Liver (tissue), 3 donors: ENCODE measurements around the gene MAN1C1.

ENCODE experiments used
- NR2F2 ChIP-seq: IDR thresholded peaks from 2 replicates; pipeline ENCODE4 v1.6.1; 2016; ENCODE audit warnings: antibody characterized with exemption
- RAD21 ChIP-seq, 2 donors: IDR thresholded peaks; 2 replicates each; pipeline ENCODE4 v1.6.1; 2016; ENCODE audit warnings: antibody characterized with exemption in 2 of 2, mild to moderate bottlenecking in 2 of 2
- TF ChIP-seq, protein P1 (sequence below): fragments of 150-350 bp; IDR thresholded peaks from 2 replicates; pipeline ENCODE4 v1.5.1; 2017; ENCODE audit warnings: improper control_type of control experiment, low read depth, low read length; ENCODE audit not compliant: missing input control
- TF ChIP-seq, protein P2 (sequence below): IDR thresholded peaks from 2 replicates; pipeline ENCODE4 v1.6.1; 2016; ENCODE audit warnings: antibody characterized with exemption, mild to moderate bottlenecking
- donor health status: healthy.
- donor health status: healthy.

DNA sequence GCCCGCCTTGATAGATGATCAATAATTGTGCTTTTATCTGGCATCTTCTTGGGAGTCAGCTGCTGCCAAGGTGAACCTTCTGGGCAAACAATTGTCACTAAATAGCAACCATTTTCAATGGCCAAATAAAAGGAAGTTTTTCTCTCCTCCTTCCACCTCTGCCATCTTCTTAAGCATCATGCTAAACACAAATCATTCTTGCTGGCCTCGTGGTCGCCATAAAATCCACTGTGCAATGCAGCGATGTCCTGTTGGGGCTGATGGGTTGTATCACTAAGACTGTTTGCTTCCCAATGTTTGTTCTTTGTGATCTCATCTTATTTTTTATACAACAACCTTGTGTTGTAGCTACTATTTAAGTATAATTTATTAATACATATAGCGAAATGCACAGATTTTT is 8.0 kb downstream of the MAN1C1 start:
- no peak for TF ChIP-seq RAD21 (IDR thresholded peaks at IDR 0.05)
- TF ChIP-seq, protein P1, sequence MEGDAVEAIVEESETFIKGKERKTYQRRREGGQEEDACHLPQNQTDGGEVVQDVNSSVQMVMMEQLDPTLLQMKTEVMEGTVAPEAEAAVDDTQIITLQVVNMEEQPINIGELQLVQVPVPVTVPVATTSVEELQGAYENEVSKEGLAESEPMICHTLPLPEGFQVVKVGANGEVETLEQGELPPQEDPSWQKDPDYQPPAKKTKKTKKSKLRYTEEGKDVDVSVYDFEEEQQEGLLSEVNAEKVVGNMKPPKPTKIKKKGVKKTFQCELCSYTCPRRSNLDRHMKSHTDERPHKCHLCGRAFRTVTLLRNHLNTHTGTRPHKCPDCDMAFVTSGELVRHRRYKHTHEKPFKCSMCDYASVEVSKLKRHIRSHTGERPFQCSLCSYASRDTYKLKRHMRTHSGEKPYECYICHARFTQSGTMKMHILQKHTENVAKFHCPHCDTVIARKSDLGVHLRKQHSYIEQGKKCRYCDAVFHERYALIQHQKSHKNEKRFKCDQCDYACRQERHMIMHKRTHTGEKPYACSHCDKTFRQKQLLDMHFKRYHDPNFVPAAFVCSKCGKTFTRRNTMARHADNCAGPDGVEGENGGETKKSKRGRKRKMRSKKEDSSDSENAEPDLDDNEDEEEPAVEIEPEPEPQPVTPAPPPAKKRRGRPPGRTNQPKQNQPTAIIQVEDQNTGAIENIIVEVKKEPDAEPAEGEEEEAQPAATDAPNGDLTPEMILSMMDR = no peak
- TF ChIP-seq, protein P2, sequence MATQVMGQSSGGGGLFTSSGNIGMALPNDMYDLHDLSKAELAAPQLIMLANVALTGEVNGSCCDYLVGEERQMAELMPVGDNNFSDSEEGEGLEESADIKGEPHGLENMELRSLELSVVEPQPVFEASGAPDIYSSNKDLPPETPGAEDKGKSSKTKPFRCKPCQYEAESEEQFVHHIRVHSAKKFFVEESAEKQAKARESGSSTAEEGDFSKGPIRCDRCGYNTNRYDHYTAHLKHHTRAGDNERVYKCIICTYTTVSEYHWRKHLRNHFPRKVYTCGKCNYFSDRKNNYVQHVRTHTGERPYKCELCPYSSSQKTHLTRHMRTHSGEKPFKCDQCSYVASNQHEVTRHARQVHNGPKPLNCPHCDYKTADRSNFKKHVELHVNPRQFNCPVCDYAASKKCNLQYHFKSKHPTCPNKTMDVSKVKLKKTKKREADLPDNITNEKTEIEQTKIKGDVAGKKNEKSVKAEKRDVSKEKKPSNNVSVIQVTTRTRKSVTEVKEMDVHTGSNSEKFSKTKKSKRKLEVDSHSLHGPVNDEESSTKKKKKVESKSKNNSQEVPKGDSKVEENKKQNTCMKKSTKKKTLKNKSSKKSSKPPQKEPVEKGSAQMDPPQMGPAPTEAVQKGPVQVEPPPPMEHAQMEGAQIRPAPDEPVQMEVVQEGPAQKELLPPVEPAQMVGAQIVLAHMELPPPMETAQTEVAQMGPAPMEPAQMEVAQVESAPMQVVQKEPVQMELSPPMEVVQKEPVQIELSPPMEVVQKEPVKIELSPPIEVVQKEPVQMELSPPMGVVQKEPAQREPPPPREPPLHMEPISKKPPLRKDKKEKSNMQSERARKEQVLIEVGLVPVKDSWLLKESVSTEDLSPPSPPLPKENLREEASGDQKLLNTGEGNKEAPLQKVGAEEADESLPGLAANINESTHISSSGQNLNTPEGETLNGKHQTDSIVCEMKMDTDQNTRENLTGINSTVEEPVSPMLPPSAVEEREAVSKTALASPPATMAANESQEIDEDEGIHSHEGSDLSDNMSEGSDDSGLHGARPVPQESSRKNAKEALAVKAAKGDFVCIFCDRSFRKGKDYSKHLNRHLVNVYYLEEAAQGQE = no peak
- no peak for TF ChIP-seq NR2F2
